ENCODE data around the gene TM4SF20.
"Not testable (repeated sequence)": the region's sequence is repeated elsewhere in the genome, so short reads cannot be mapped to it uniquely, and the experiment has no call there.

TM4SF20 gene

GRCh38 chr2:227398684-227399670, 19.9 kb upstream of the TM4SF20 start:
- DNase-seq (ENCODE audit: low read depth) = no peak

GRCh38 chr2:227397562-227397961, 18.5 kb upstream of the TM4SF20 start:
- DNase-seq (ENCODE audit: low read depth) = no peak

GRCh38 chr2:227395556-227395955, 16.4 kb upstream of the TM4SF20 start:
- no peak for DNase-seq (ENCODE audit: low read depth)

GRCh38 chr2:227394401-227394800, 15.3 kb upstream of the TM4SF20 start:
- DNase-seq (ENCODE audit: low read depth) = no peak

- DNase-seq (ENCODE audit: low read depth) = no peak
Observed at GRCh38 chr2:227390468-227391256, 11.6 kb upstream of the TM4SF20 start.

- DNase-seq (ENCODE audit: low read depth) = no peak
Observed at GRCh38 chr2:227389661-227390060, 10.6 kb upstream of the TM4SF20 start.

GRCh38 chr2:227389231-227389630, 10.1 kb upstream of the TM4SF20 start:
- no peak for DNase-seq (ENCODE audit: low read depth)

- DNase-seq (ENCODE audit: low read depth) = peak; percentile 85
Observed at GRCh38 chr2:227388537-227389011, 9.5 kb upstream of the TM4SF20 start.

GRCh38 chr2:227387583-227387982, 8.5 kb upstream of the TM4SF20 start, which contains the start of gene SCYGR1:
TSS of gene SCYGR1 (minus strand) at chr2:227387949. CDS start at chr2:227387949, 0 bp downstream.
- DNase-seq (ENCODE audit: low read depth) = not testable (repeated sequence)

- DNase-seq (ENCODE audit: low read depth) = no peak
Observed at GRCh38 chr2:227386630-227387029, 7.5 kb upstream of the TM4SF20 start.

GRCh38 chr2:227383686-227384085, 4.6 kb upstream of the TM4SF20 start:
- no peak for DNase-seq (ENCODE audit: low read depth)

- DNase-seq (ENCODE audit: low read depth) = not testable (repeated sequence)
Observed at GRCh38 chr2:227382241-227382835, 3.2 kb upstream of the TM4SF20 start.

- DNase-seq (ENCODE audit: low read depth) = no peak
Observed at GRCh38 chr2:227378371-227378782, 729 bp downstream of the TM4SF20 start.

GRCh38 chr2:227377467-227378351, 1.4 kb downstream of the TM4SF20 start:
- DNase-seq (ENCODE audit: low read depth) = no peak

GRCh38 chr2:227376656-227377396, 2.3 kb downstream of the TM4SF20 start:
- DNase-seq (ENCODE audit: low read depth) = no peak

- no peak for DNase-seq (ENCODE audit: low read depth)
Observed at GRCh38 chr2:227374158-227374557, 4.9 kb downstream of the TM4SF20 start.

- DNase-seq (ENCODE audit: low read depth) = no peak
Observed at GRCh38 chr2:227373389-227373788, 5.7 kb downstream of the TM4SF20 start.

GRCh38 chr2:227370791-227371312, 8.3 kb downstream of the TM4SF20 start:
- DNase-seq (ENCODE audit: low read depth) = no peak

GRCh38 chr2:227370092-227370491, 9.0 kb downstream of the TM4SF20 start:
- no peak for DNase-seq (ENCODE audit: low read depth)

- DNase-seq (ENCODE audit: low read depth) = no peak
Observed at GRCh38 chr2:227368574-227368973, 10.5 kb downstream of the TM4SF20 start.

Measured in fibroblast of the conjunctiva (primary cell).